ENCODE measurements around the gene GCNT2. TPM values are rescaled to one million over a fixed set of nuclear protein-coding genes. Genes with fewer than 3 reads are reported as not detected.
"Not testable (repeated sequence)": the region's sequence is repeated elsewhere in the genome, so short reads cannot be mapped to it uniquely, and the experiment has no call there.

GCNT2 gene
- total RNA-seq, 1 experiment from 2014 or later = 19.3 TPM

- DNase-seq (ENCODE audit: low spot score) = no peak
Measured at GRCh38 chr6:10610289-10610688, 89.1 kb downstream of the GCNT2 start.

- DNase-seq (ENCODE audit: low spot score) = no peak
Measured at GRCh38 chr6:10612161-10612560, 91.0 kb downstream of the GCNT2 start.

GRCh38 chr6:10613077-10613476 is 91.9 kb downstream of the GCNT2 start:
- DNase-seq (ENCODE audit: low spot score) = no peak

- DNase-seq (ENCODE audit: low spot score) = peak; percentile 18
Measured at GRCh38 chr6:10613723-10614122, 92.6 kb downstream of the GCNT2 start.

- DNase-seq (ENCODE audit: low spot score) = no peak
Measured at GRCh38 chr6:10615675-10616074, 94.5 kb downstream of the GCNT2 start.

GRCh38 chr6:10616266-10616665 is 95.1 kb downstream of the GCNT2 start:
- DNase-seq (ENCODE audit: low spot score) = not testable (repeated sequence)

- DNase-seq (ENCODE audit: low spot score) = no peak
Measured at GRCh38 chr6:10617008-10617696, 96.0 kb downstream of the GCNT2 start.

- DNase-seq (ENCODE audit: low spot score) = no peak
Measured at GRCh38 chr6:10618409-10618808, 97.3 kb downstream of the GCNT2 start.

GRCh38 chr6:10621213-10621612 is 100.1 kb downstream of the GCNT2 start:
- DNase-seq (ENCODE audit: low spot score) = no peak

- DNase-seq (ENCODE audit: low spot score) = no peak
Measured at GRCh38 chr6:10621847-10622246, 100.7 kb downstream of the GCNT2 start.

GRCh38 chr6:10624836-10625235 is 103.7 kb downstream of the GCNT2 start:
- DNase-seq (ENCODE audit: low spot score) = no peak

- no peak for DNase-seq (ENCODE audit: low spot score)
Measured at GRCh38 chr6:10626154-10626741, 105.1 kb downstream of the GCNT2 start.

- no peak for DNase-seq (ENCODE audit: low spot score)
Measured at GRCh38 chr6:10627800-10628199, 106.6 kb downstream of the GCNT2 start.

- DNase-seq (ENCODE audit: low spot score) = no peak
Measured at GRCh38 chr6:10630178-10630577, 109.0 kb downstream of the GCNT2 start.

- peak; percentile 92 for DNase-seq (ENCODE audit: low spot score)
Measured at GRCh38 chr6:10633216-10633615, 112.1 kb downstream of the GCNT2 start.

GRCh38 chr6:10640412-10640811 is 119.3 kb downstream of the GCNT2 start:
- DNase-seq (ENCODE audit: low spot score) = no peak

GRCh38 chr6:10641528-10641927 is 120.4 kb downstream of the GCNT2 start:
- DNase-seq (ENCODE audit: low spot score) = no peak

GRCh38 chr6:10643201-10643651 is 122.1 kb downstream of the GCNT2 start:
- no peak for DNase-seq (ENCODE audit: low spot score)

- no peak for DNase-seq (ENCODE audit: low spot score)
Measured at GRCh38 chr6:10644225-10644624, 123.1 kb downstream of the GCNT2 start.

GRCh38 chr6:10655508-10656055 is 134.4 kb downstream of the GCNT2 start:
- DNase-seq (ENCODE audit: low spot score) = no peak

- no peak for DNase-seq (ENCODE audit: low spot score)
Measured at GRCh38 chr6:10658910-10659698, 138.0 kb downstream of the GCNT2 start.

- DNase-seq (ENCODE audit: low spot score) = no peak
Measured at GRCh38 chr6:10659699-10660348, 138.7 kb downstream of the GCNT2 start.

Measured in A172 (cell line).